ENCODE results near the gene IL10RB. TPM values are rescaled to one million over a fixed set of nuclear protein-coding genes. Genes with fewer than 3 reads are reported as not detected.
"Not testable (repeated sequence)": the region's sequence is repeated elsewhere in the genome, so short reads cannot be mapped to it uniquely, and the experiment has no call there.

IL10RB gene
- total RNA-seq, 1 donor from 2014 or later = 32.9 TPM

- DNase-seq (ENCODE audit: low spot score) = no peak
Observed at GRCh38 chr21:33301632-33302002, 35.5 kb downstream of the IL10RB start.

- no peak for DNase-seq (ENCODE audit: low spot score)
Observed at GRCh38 chr21:33302055-33302454, 35.9 kb downstream of the IL10RB start.

GRCh38 chr21:33302796-33303195 is 36.6 kb downstream of the IL10RB start:
- no peak for DNase-seq (ENCODE audit: low spot score)

GRCh38 chr21:33305344-33305671 is 39.1 kb downstream of the IL10RB start:
- no peak for DNase-seq (ENCODE audit: low spot score)

DNA sequence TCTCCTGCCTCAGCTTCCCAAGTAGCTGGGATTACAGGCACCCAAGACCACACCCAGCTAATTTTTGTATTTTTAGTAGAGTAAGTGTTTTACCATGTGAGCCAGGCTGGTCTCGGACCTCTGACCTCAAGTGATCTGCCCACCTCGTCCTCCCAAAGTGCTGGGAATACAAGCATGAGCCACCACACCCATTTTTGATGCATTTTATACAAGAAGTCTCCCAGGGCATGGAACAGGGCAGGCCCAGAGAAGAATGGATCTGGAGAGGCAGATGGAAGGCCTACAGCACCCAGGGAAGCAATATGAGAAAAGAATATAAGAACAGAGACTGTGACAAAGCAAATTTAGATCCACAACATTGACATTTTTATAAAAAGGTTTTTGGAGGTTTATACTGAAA is 39.8 kb downstream of the IL10RB start:
- no peak for DNase-seq (ENCODE audit: low spot score)

- no peak for DNase-seq (ENCODE audit: low spot score)
Observed at GRCh38 chr21:33308586-33309490, 42.7 kb downstream of the IL10RB start.

GRCh38 chr21:33309778-33310177 is 43.6 kb downstream of the IL10RB start:
- no peak for DNase-seq (ENCODE audit: low spot score)

DNA sequence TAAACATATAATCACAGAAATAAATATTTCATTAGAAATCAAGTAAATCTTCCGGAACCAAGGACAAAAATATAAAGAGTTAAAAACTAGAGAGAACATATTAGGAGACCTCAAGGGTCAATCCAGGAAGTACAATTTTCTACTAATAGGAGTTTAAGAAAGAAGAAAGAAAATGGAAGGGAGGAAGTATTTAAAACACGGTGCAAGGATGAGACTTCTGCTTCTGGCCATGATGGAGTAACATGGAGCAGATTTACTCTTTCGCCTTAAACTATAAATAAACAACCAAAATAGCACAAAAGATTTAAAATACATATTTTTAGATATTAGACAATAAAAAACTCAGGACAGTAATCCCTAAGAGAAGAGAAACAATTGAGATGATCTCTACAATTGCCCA is 46.0 kb downstream of the IL10RB start:
- no peak for DNase-seq (ENCODE audit: low spot score)

DNA sequence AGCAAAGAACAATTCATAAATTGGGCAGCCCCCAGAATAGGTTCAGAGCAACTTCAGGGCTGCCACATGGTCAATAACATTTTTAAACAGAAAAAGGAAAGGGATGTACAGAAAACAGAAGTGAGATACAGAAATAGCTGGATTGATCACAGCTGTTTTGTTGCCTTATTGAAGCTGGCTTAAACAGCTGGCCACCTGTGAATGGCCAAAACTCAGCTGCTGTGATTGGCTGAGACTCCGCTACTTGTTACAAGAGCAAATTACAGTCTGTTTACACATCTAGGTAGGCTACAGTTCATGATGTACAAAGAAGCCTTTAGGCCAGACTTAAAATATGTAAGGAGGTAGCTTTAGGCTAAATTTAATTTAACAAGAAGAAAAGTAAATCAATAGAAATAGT is 47.0 kb downstream of the IL10RB start:
- DNase-seq (ENCODE audit: low spot score) = no peak

DNA sequence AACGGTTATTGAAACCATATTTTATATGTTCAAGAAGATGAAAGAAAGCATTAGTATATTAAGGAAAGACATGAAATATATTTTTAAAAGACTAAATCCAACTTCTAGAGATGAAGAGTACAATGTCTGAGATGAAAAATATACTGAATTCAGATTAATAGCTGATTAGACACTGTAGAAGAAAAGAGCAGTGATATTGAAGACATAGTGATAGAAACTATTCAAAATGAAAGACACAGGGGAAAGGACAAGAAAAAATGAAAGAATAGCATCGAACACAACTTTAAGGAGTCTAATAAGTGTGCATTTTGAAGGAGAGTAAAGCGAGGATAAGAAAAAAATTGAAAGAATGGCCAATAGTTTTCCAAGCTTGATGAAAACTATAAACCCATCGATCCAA is 47.4 kb downstream of the IL10RB start:
- DNase-seq (ENCODE audit: low spot score) = no peak

DNA sequence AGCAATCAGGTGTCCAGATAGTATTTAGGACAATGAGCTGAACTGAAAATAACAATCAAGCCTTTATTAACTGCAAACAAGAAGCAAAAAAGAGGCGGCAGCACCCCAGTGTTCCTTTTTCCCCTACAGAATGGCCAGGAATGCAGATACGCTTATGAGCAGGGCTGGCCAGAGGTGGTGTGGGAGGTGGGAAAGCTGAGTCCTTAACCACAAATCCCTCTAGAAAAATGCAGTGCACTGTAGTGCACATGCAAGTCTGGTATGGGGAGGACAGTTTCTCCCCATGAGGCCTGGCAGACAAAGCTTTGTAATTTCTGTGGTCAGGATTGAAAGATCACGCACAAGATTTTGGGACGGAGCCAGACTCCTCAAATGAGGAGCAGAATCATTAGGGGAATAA is 47.9 kb downstream of the IL10RB start:
- DNase-seq (ENCODE audit: low spot score) = no peak

DNA sequence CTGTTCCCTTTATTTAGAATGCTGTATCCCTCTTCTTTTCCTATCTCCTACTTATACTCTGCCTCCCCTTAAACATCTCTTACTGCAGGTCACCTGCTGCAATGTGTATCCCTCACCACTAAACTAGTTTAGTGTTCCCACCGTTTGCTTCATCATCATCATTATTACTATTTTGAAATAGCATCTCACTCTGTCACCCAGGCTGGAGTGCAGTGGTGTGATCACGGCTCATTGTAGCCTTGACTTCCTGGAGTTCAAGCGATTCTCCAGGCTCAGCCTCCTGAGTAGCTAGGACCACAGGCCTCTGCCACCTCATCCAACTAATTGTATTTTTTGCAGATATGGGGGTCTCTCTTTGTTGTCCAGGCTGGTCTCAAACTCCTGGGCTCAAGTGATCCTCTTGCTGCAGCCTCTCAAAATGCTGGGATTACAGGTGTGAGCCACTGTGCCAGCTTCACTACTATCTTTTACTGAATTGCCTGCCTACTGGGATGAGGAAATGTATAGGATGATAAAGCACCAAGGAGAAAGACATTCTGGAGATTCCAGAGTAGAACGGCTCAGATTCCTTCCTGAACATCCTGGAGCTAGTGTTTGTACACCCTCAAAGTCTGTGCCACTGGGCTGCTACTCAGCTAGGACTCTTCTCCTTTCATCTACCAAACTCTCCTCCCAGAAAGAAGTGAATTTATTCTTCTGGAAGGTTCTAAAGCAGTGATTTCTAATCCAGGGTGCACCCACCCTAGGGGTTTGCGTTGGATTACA is 50.0 kb downstream of the IL10RB start:
- no peak for DNase-seq (ENCODE audit: low spot score)

GRCh38 chr21:33317145-33317544 is 51.0 kb downstream of the IL10RB start:
- no peak for DNase-seq (ENCODE audit: low spot score)

DNA sequence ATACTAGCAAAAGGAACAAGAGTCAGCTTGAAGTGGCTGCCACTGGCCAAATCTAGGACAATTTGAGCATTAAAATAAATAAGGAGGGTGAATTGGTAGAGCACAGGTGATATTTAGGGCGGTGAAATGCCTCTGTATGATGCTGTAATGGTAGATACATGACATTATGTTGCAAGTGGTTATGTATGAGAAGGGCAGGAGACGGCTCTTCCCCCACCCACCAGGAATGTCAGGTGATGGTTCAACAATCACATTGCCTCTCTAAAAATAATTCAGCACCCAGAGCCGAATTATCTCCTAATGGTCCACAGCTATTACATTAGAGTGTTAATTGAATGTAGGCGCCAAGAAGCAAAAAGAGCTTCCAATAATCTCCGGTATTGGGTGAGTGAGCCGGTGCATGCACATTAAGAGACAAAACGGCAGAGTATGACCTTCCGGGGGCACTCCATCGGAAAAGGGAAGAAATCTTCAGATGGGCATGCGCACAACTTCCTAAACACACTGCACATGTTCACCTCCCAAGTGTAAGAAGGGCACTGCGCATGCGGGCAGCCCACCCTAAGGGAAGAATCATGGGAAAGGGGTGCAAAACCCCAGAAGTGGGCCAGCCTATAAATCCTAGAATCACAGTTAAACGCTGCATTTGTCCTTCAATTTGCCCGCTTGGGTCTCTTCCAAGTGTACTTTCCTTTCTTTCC is 51.8 kb downstream of the IL10RB start:
- no peak for DNase-seq (ENCODE audit: low spot score)

- not testable (repeated sequence) for DNase-seq (ENCODE audit: low spot score)
Observed at GRCh38 chr21:33321005-33321404, 54.8 kb downstream of the IL10RB start.

DNA sequence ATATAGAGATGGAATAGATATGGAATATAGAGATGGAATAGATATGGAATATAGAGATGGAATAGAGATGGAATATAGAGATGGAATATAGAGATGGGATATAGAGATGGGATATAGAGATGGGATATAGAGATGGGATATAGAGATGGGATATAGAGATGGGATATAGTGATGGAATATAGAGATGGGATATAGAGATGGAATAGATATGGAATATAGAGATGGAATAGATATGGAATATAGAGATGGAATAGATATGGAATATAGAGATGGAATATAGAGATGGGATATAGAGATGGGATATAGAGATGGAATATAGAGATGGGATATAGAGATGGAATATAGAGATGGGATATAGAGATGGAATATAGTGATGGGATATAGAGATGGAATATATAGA is 57.4 kb downstream of the IL10RB start:
- not testable (repeated sequence) for DNase-seq (ENCODE audit: low spot score)

GRCh38 chr21:33324291-33325221 is 58.4 kb downstream of the IL10RB start, which contains the start of gene IFNAR1:
TSS of gene IFNAR1 (plus strand) at chr21:33324970. CDS start at chr21:33325056, 86 bp downstream.
- DNase-seq (ENCODE audit: low spot score) = peak; percentile 99

GRCh38 chr21:33325222-33326067 is 59.3 kb downstream of the IL10RB start:
- DNase-seq (ENCODE audit: low spot score) = peak; percentile 74

GRCh38 chr21:33327326-33327725 is 61.2 kb downstream of the IL10RB start:
- DNase-seq (ENCODE audit: low spot score) = no peak

DNA sequence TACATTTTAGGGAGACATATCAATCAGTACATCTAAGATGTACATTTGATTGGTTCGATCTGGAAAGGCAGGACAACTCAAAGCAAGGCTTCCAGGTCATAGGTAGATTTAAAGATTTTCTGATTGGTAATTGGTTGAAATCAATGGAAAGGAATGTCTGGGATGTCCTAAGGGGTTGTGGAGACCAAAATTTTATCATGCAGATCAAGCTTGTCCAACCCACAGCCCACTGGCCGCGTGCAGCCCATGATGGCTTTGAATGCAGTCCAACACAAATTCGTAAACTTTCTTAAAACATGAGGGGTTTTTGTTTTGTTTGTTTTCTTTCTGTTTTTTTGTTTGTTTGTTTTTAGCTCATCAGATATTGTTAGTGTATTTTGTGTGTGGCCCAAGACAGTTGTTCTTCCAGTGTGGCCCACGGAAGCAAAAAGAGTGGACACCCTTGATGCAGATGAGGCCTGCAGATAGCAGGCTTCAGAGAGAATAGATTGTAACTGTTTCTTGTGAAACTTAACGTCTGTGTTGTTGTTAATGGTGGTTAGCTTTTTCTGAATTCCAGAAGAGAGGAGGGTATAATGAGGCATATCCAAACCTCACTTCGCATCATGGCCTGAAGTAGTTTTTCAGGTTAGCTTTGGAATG is 61.7 kb downstream of the IL10RB start:
- DNase-seq (ENCODE audit: low spot score) = no peak

All from ureter (tissue), 1 donor.